Measurements from ENCODE around the gene RBM12.

The RBM12 gene

GRCh38 chr20:35618263-35619131 lies 46.2 kb downstream of the RBM12 start:
- DNase-seq = no peak

GRCh38 chr20:35617397-35618262 lies 47.1 kb downstream of the RBM12 start:
- DNase-seq = no peak

- peak; percentile 28 for DNase-seq
These were observed 48.0 kb downstream of the RBM12 start for GRCh38 chr20:35616465-35617396.

- peak; percentile 100 for DNase-seq
These were observed 48.8 kb downstream of the RBM12 start, which contains the start of gene SPAG4 for GRCh38 chr20:35615667-35616464. SPAG4 (plus strand) TSS chr20:35615829; CDS start chr20:35616004, 175 bp downstream.

GRCh38 chr20:35611482-35611881 lies 53.2 kb downstream of the RBM12 start:
- DNase-seq = no peak

- no peak for DNase-seq
These were observed 53.8 kb downstream of the RBM12 start for GRCh38 chr20:35610833-35611427.

- DNase-seq = no peak
These were observed 57.5 kb downstream of the RBM12 start for GRCh38 chr20:35607003-35607735.

- no peak for DNase-seq
These were observed 58.6 kb downstream of the RBM12 start for GRCh38 chr20:35606127-35606526.

- DNase-seq = no peak
These were observed 60.3 kb downstream of the RBM12 start for GRCh38 chr20:35604449-35604747.

- DNase-seq = no peak
These were observed 60.8 kb downstream of the RBM12 start for GRCh38 chr20:35603695-35604448.

GRCh38 chr20:35602851-35603495 lies 61.7 kb downstream of the RBM12 start:
- no peak for DNase-seq

- DNase-seq = no peak
These were observed 62.7 kb downstream of the RBM12 start for GRCh38 chr20:35601990-35602389.

GRCh38 chr20:35600993-35601973 lies 63.4 kb downstream of the RBM12 start:
- peak; percentile 64 for DNase-seq

- DNase-seq = no peak
These were observed 64.3 kb downstream of the RBM12 start for GRCh38 chr20:35600176-35600992.

GRCh38 chr20:35599776-35600120 lies 65.0 kb downstream of the RBM12 start:
- DNase-seq = no peak
